ENCODE results near the gene CADPS.

- TF ChIP-seq YY1 (IDR thresholded peaks at IDR 0.05; ENCODE audit: insufficient read depth, insufficient read length) (no peak), ZNF274 (IDR thresholded peaks at IDR 0.05; ENCODE audit: low read depth, low read length) (no peak), SUZ12 (IDR thresholded peaks at IDR 0.05; ENCODE audit: extremely low read depth, insufficient read depth, insufficient read length) (no peak)
These were observed 305.6 kb downstream of the CADPS start for GRCh38 chr3:62569609-62570008.
